ENCODE results near the gene PAPPA. TPM values are rescaled to one million over a fixed set of nuclear protein-coding genes. Genes with fewer than 3 reads are reported as not detected.

PAPPA gene
- total and polyA plus RNA-seq, 8 donors: 0.45 to 11.7 (median 1.9) TPM

DNA sequence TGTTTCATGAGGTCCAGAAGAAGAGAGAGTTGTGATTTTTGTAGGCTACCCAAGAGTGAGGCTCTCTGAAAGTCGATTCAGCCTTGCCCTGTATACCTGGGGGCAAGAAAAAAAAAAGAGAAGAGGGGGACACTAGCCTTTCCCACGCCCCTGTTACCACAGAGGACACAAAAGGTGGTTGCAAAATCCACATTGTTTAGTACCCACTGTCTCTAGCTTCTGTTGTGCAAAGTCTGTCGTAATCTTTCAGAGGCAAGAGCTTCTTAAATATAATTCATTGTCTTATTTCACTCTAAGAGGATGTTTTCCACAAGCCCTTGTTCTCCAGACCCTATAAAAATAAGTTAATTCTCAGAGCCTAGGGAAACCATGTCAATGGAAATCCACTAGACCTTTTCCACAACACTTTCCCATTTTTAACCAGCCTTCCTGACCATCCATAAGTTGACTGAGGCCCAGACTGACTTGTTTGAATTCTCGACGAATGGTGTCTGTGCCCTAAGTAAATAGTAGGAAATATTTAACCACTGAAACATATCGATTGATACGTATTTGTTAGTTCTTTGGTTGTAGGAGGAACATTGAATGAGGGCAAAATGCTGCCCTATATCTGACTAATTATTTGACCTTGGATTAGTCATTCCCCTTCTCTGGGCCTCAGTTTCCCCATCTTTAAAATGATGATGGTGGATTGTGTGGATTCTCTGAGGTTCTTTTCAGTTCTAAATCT, 182.7 kb downstream of the PAPPA start:
- TF ChIP-seq POLR2A (IDR thresholded peaks at IDR 0.05) (no peak), EP300 (IDR thresholded peaks at IDR 0.05) (no peak), POLR2AphosphoS5 (IDR thresholded peaks at IDR 0.05) (no peak)
- TF ChIP-seq, protein P1, sequence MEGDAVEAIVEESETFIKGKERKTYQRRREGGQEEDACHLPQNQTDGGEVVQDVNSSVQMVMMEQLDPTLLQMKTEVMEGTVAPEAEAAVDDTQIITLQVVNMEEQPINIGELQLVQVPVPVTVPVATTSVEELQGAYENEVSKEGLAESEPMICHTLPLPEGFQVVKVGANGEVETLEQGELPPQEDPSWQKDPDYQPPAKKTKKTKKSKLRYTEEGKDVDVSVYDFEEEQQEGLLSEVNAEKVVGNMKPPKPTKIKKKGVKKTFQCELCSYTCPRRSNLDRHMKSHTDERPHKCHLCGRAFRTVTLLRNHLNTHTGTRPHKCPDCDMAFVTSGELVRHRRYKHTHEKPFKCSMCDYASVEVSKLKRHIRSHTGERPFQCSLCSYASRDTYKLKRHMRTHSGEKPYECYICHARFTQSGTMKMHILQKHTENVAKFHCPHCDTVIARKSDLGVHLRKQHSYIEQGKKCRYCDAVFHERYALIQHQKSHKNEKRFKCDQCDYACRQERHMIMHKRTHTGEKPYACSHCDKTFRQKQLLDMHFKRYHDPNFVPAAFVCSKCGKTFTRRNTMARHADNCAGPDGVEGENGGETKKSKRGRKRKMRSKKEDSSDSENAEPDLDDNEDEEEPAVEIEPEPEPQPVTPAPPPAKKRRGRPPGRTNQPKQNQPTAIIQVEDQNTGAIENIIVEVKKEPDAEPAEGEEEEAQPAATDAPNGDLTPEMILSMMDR (IDR thresholded peaks at IDR 0.05): no peak
- DNase-seq: no peak

DNA sequence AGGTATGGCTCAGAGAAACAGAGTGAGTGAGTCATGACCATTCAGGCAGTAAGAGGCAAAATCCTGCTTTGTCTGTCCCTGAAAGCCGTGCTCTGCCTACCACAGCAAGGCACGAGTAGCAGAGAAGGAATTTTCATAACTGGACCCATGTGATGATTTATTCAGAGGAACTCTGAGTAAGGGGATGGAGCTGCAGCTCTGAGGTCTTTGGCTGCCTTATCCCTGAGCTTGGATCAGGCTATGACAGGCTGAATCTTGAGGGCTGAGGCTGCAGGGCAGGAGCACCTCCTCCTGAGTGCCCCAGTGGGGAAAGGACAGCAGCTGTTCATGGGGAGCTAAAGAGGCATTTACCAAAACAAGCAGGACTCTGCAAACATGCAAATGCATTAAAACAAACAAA, 183.4 kb downstream of the PAPPA start:
- intact Hi-C loops (cut with DNase I; ENCODE audit: low total_unique reads): loop anchor here (10.0 kb wide), 1 partner anchor 58 kb away; no protein-coding TSS in a partner anchor
- 16 to 28% (median 26%) methylated on average over 2 of the region's 2 CpGs for WGBS, 5 donors
- peaks cover 0 to 6% (median 0%) of the 10 kb centered on the region in 3 donors for H3K27me3 ChIP-seq
- TF ChIP-seq POLR2A (IDR thresholded peaks at IDR 0.05) (no peak), EP300 (IDR thresholded peaks at IDR 0.05) (no peak), POLR2AphosphoS5 (IDR thresholded peaks at IDR 0.05) (no peak)
- TF ChIP-seq, protein P1 (IDR thresholded peaks at IDR 0.05): no peak
- H3K4me1 ChIP-seq: no peaks in the 10 kb centered on the region
- no peak overlapping the region for H3K27ac ChIP-seq
- H3K9me3 ChIP-seq: no peaks in the 10 kb centered on the region
- no peak overlapping the region for H3K4me3 ChIP-seq
- H3K36me3 ChIP-seq: peaks cover 0 to 4% (median 0%) of the 10 kb centered on the region in 4 donors
- DNase-seq: no peak

More for the DNA sequence above, 182.7 kb downstream of the PAPPA start:
- peaks cover 0 to 4% (median 0%) of the 10 kb centered on the region in 4 donors for H3K36me3 ChIP-seq
- no peaks in the 10 kb centered on the region for H3K9me3 ChIP-seq
- WGBS, 5 donors: 42 to 68% (median 54%) methylated on average over 7 of the region's 7 CpGs
- H3K4me1 ChIP-seq: no peaks in the 10 kb centered on the region
- H3K4me3 ChIP-seq: no peak overlapping the region
- intact Hi-C loops (cut with DNase I; ENCODE audit: low total_unique reads): loop anchor here (10.0 kb wide), 1 partner anchor 59 kb away; no protein-coding TSS in a partner anchor
- H3K27ac ChIP-seq: no peak overlapping the region
- H3K27me3 ChIP-seq: peaks cover 0 to 6% (median 0%) of the 10 kb centered on the region in 3 donors

GRCh38 chr9:116340270-116340669, 186.7 kb downstream of the PAPPA start:
- no peak for DNase-seq
- intact Hi-C loops (cut with DNase I; ENCODE audit: low total_unique reads): no loop called here
- no peaks in the 10 kb centered on the region for H3K9me3 ChIP-seq
- no peak for TF ChIP-seq EP300 (IDR thresholded peaks at IDR 0.05)
- TF ChIP-seq POLR2AphosphoS5 (IDR thresholded peaks at IDR 0.05): no peak
- no peak for TF ChIP-seq POLR2A (IDR thresholded peaks at IDR 0.05)
- H3K27ac ChIP-seq: no peak overlapping the region
- WGBS, 5 donors: 34 to 61% (median 41%) methylated on average over 1 of the region's 1 CpG
- no peaks in the 10 kb centered on the region for H3K27me3 ChIP-seq
- no peak overlapping the region for H3K4me3 ChIP-seq
- no peaks in the 10 kb centered on the region for H3K4me1 ChIP-seq
- H3K36me3 ChIP-seq: no peaks in the 10 kb centered on the region

GRCh38 chr9:116342061-116342460, 188.5 kb downstream of the PAPPA start:
- Histone ChIP-seq H3K27me3 (no peaks in the 10 kb centered on the region), H3K9me3 (no peaks in the 10 kb centered on the region), H3K4me3 (no peak overlapping the region), H3K36me3 (peaks cover 0 to 2% (median 0%) of the 10 kb centered on the region in 4 donors), H3K4me1 (no peaks in the 10 kb centered on the region), H3K27ac (no peak overlapping the region)
- no peak for DNase-seq
- no peak for TF ChIP-seq POLR2AphosphoS5 (IDR thresholded peaks at IDR 0.05)
- no peak for TF ChIP-seq POLR2A (IDR thresholded peaks at IDR 0.05)
- TF ChIP-seq, protein P1 (IDR thresholded peaks at IDR 0.05): no peak
- TF ChIP-seq EP300 (IDR thresholded peaks at IDR 0.05): no peak
- intact Hi-C loops (cut with DNase I; ENCODE audit: low total_unique reads): no loop called here
- 25 to 67% (median 41%) methylated on average over 1 of the region's 1 CpG for WGBS, 5 donors

DNA sequence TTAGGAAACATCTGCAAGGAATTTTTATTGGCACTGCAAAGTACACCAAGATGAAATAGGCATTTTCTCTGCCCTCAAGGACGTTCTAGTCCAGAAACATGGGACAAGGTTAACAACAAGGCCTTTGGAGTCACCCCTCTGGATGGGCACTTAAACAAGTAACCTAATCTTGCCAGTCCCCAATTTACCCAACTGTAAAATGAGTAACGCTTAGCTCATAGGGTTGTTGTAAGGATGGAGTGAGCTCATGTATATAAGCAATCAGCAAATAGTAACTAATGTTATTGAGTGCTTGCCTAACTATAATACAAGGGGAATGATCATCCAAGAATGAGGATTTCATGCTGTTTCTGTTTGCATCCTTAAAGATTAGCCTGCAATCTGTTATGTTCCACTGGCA, 189.3 kb downstream of the PAPPA start:
- H3K36me3 ChIP-seq: peaks cover 0 to 6% (median 0%) of the 10 kb centered on the region in 4 donors
- H3K4me3 ChIP-seq: no peak overlapping the region
- no peak for DNase-seq
- no peak overlapping the region for H3K27ac ChIP-seq
- intact Hi-C loops (cut with DNase I; ENCODE audit: low total_unique reads): no loop called here
- no peaks in the 10 kb centered on the region for H3K4me1 ChIP-seq
- no peaks in the 10 kb centered on the region for H3K9me3 ChIP-seq
- no peaks in the 10 kb centered on the region for H3K27me3 ChIP-seq
- TF ChIP-seq POLR2AphosphoS5 (IDR thresholded peaks at IDR 0.05): no peak
- TF ChIP-seq EP300 (IDR thresholded peaks at IDR 0.05): no peak
- TF ChIP-seq POLR2A (IDR thresholded peaks at IDR 0.05): no peak
- TF ChIP-seq, protein P1 (IDR thresholded peaks at IDR 0.05): no peak
- WGBS, 5 donors: 75 to 87% (median 79%) methylated on average over 2 of the region's 2 CpGs
